Activated CD8-positive, alpha-beta memory T cell treated with anti-CD3 and anti-CD28 coated beads, Interleukin-2, amount 10 ng/mL, durations not matched to agents 7 days and 5 days (primary cell): Measurements from ENCODE around the gene MCM9. TPM values are rescaled to one million over a fixed set of nuclear protein-coding genes. Genes with fewer than 3 reads are reported as not detected.
A peak's percentile ranks its signal among the peaks of the same experiment; 100 is the strongest.

Experiments
- ATAC-seq: fragments of 150-1000 bp; cut with Tn5 transposase; one replicate; pipeline ENCODE4 v1.10.0; 2021; ENCODE audit warnings: moderate library complexity
- CTCF ChIA-PET: fragments of 350-600 bp; sonication (Branson Sonifier 250); formaldehyde crosslinking; loops from one replicate; lab custom pipeline; 2021; ENCODE audit warnings: antibody characterized with exemption; lab: Charles Lee
- DNase-seq: peaks from one replicate; pipeline ENCODE4 v3.0.0-alpha.2; 2020
- H3K27ac Mint-ChIP-seq: one replicate; pipeline ENCODE4 v1.8.0; 2021; ENCODE audit warnings: mild to moderate bottlenecking, mixed read lengths
- H3K27me3 Mint-ChIP-seq: one replicate; pipeline ENCODE4 v1.8.0; 2021; ENCODE audit warnings: mixed read lengths
- H3K36me3 Mint-ChIP-seq: one replicate; pipeline ENCODE4 v1.8.0; 2021; ENCODE audit warnings: mild to moderate bottlenecking, mixed read lengths
- H3K4me1 Mint-ChIP-seq: one replicate; pipeline ENCODE4 v1.8.0; 2021; ENCODE audit warnings: mixed read lengths
- H3K4me3 Mint-ChIP-seq: one replicate; pipeline ENCODE4 v1.8.0; 2021; ENCODE audit warnings: mild to moderate bottlenecking, moderate library complexity, mixed read lengths
- H3K9me3 Mint-ChIP-seq: one replicate; pipeline ENCODE4 v1.8.0; 2022; ENCODE audit warnings: low read depth, mixed read lengths
- total RNA-seq, 2 experiments: library from RNA; stranded (reverse); gene quantifications; one replicate each; pipeline ENCODE4 v1.2.3, GENCODE V29; 2021

Gene MCM9
- total RNA-seq, 2 experiments from 2014 or later: 19.7 to 25.5 TPM

GRCh38 chr6:118959903-118960302 lies 24.9 kb upstream of the MCM9 start:
- CTCF ChIA-PET: interaction anchor here (1.3 to 2.0 kb wide), 3 partner anchors 8 to 151 kb away, joined by 3 to 7 read pairs (median 5); no protein-coding TSS in a partner anchor
- Mint-ChIP-seq H3K36me3 (no peaks in the 10 kb centered on the region), H3K4me1 (peaks cover 12% of the 10 kb centered on the region), H3K9me3 (no peaks in the 10 kb centered on the region), H3K27ac (no peak overlapping the region), H3K27me3 (no peaks in the 10 kb centered on the region), H3K4me3 (no peak overlapping the region)
- DNase-seq (no peak), ATAC-seq (no peak)

GRCh38 chr6:118953391-118953790 lies 18.4 kb upstream of the MCM9 start:
- H3K9me3 Mint-ChIP-seq: peaks cover 3% of the 10 kb centered on the region
- ATAC-seq (no peak), DNase-seq (no peak)
- no peak overlapping the region for H3K4me3 Mint-ChIP-seq
- H3K27ac Mint-ChIP-seq: no peak overlapping the region
- CTCF ChIA-PET: no interaction called here
- peaks cover 6% of the 10 kb centered on the region for H3K27me3 Mint-ChIP-seq
- no peaks in the 10 kb centered on the region for H3K36me3 Mint-ChIP-seq
- H3K4me1 Mint-ChIP-seq: peaks cover 4% of the 10 kb centered on the region

- DNase-seq (no peak), ATAC-seq (no peak)
- peaks cover 3% of the 10 kb centered on the region for H3K9me3 Mint-ChIP-seq
- H3K27me3 Mint-ChIP-seq: peaks cover 6% of the 10 kb centered on the region
- no peak overlapping the region for H3K27ac Mint-ChIP-seq
- H3K4me1 Mint-ChIP-seq: no peaks in the 10 kb centered on the region
- CTCF ChIA-PET: no interaction called here
- no peaks in the 10 kb centered on the region for H3K36me3 Mint-ChIP-seq
- no peak overlapping the region for H3K4me3 Mint-ChIP-seq
Measured at GRCh38 chr6:118952683-118953082, 17.7 kb upstream of the MCM9 start.

DNA sequence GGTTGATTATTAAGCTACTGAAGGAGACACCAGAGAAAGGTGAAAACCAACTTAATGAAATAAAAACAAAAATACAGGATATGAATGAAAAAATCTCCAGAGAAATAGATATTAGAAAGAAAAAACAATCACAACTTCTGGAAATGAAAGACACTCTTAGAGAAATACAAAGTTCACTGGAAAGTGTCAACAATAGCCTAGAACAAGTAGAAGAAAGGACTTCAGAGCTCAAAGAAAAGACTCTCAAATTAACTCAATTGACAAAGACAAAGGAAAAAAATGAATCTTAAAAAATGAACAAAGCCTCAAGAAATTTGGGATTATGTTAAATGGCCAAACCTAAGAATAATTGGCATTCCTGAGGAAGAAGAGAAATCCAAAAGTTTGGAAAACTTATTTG lies 10.3 kb upstream of the MCM9 start:
- no peak for ATAC-seq
- CTCF ChIA-PET: no interaction called here

DNA sequence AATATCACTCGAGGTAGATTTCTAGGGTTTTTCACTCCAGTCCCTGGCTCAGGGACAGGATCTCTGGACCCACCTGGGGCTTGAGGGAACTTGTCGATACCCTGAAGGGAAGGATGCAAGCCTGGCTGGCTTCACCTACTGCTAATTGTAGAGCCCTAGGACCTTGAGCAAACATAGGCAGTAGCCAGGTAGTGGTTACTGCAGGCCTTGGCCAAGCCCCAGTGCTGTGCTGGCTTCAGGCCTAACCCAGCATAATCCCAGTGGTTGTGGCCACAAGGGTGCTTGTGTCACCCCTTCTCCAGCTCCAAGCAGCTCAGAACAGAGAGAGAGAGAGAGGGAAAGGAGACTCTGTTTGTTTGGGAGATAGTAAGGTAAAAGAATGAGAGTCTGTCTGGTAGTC lies 5.8 kb upstream of the MCM9 start:
- Mint-ChIP-seq H3K4me1 (peaks cover 6% of the 10 kb centered on the region), H3K9me3 (peaks cover 27% of the 10 kb centered on the region), H3K27me3 (peaks cover 18% of the 10 kb centered on the region), H3K36me3 (peaks cover 42% of the 10 kb centered on the region), H3K4me3 (no peak overlapping the region), H3K27ac (no peak overlapping the region)
- CTCF ChIA-PET: no interaction called here
- ATAC-seq (peak; percentile 16), DNase-seq (no peak)

More for the DNA sequence above, 10.3 kb upstream of the MCM9 start:
- no peaks in the 10 kb centered on the region for H3K4me1 Mint-ChIP-seq
- no peak overlapping the region for H3K4me3 Mint-ChIP-seq
- peaks cover 32% of the 10 kb centered on the region for H3K9me3 Mint-ChIP-seq
- H3K27me3 Mint-ChIP-seq: peaks cover 30% of the 10 kb centered on the region
- H3K36me3 Mint-ChIP-seq: peaks cover 18% of the 10 kb centered on the region
- DNase-seq: no peak
- no peak overlapping the region for H3K27ac Mint-ChIP-seq

DNA sequence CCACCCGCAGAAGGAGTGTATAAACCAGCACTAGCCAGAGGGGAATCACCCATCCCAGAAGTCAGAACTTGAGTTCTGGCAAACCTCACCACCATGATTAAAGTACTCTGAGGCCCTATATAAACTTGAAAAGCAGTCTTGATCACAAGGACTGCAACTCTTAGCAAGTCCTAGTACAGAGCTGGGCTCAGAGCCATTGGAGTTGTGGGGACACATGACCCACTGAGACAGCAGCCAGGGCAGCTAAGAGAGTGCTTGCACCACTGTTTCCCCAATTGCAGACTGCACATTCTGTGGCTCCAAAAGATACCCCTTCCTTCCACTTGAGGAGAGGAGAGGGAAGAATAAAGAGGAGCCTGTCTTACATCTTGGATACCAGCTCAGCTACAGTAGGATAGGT lies 4.7 kb upstream of the MCM9 start:
- DNase-seq (no peak), ATAC-seq (no peak)
- CTCF ChIA-PET: interaction anchor here (1.0 kb wide), 1 partner anchor 57 kb away, joined by 3 read pairs; no protein-coding TSS in a partner anchor
- H3K4me1 Mint-ChIP-seq: peaks cover 12% of the 10 kb centered on the region
- H3K9me3 Mint-ChIP-seq: peaks cover 18% of the 10 kb centered on the region
- H3K27me3 Mint-ChIP-seq: peaks cover 10% of the 10 kb centered on the region
- no peak overlapping the region for H3K4me3 Mint-ChIP-seq
- H3K36me3 Mint-ChIP-seq: peaks cover 33% of the 10 kb centered on the region
- H3K27ac Mint-ChIP-seq: no peak overlapping the region

- Mint-ChIP-seq H3K36me3 (peaks cover 41% of the 10 kb centered on the region), H3K4me3 (no peak overlapping the region), H3K27ac (no peak overlapping the region), H3K4me1 (peaks cover 33% of the 10 kb centered on the region), H3K9me3 (peaks cover 4% of the 10 kb centered on the region), H3K27me3 (no peaks in the 10 kb centered on the region)
- ATAC-seq (no peak), DNase-seq (no peak)
- CTCF ChIA-PET: no interaction called here
Measured at GRCh38 chr6:118935978-118936703, 1.2 kb upstream of the MCM9 start.

- CTCF ChIA-PET: interaction anchor here (0.9 to 2.1 kb wide), 4 partner anchors 38 to 175 kb away, joined by 3 to 8 read pairs (median 5); partner anchors contain the start of gene FAM184A
- peak overlapping the region; percentile 79 for H3K4me3 Mint-ChIP-seq
Measured at GRCh38 chr6:118935331-118935668, 341 bp upstream of the MCM9 start.

GRCh38 chr6:118933855-118934460 lies 1.0 kb downstream of the MCM9 start:
- Mint-ChIP-seq H3K4me1 (peaks cover 39% of the 10 kb centered on the region), H3K9me3 (peaks cover 4% of the 10 kb centered on the region), H3K27ac (peak overlapping the region; percentile 80), H3K36me3 (peaks cover 42% of the 10 kb centered on the region), H3K27me3 (no peaks in the 10 kb centered on the region), H3K4me3 (peak overlapping the region; percentile 79)
- no peak for DNase-seq
- CTCF ChIA-PET: interaction anchor here (0.9 to 2.1 kb wide), 3 partner anchors 37 to 177 kb away, joined by 3 to 8 read pairs (median 7); partner anchors contain the start of gene FAM184A
- no peak for ATAC-seq

More at GRCh38 chr6:118935331-118935668, 341 bp upstream of the MCM9 start:
- Mint-ChIP-seq H3K27ac (peak overlapping the region; percentile 93), H3K4me1 (peaks cover 39% of the 10 kb centered on the region), H3K9me3 (peaks cover 4% of the 10 kb centered on the region), H3K27me3 (no peaks in the 10 kb centered on the region), H3K36me3 (peaks cover 45% of the 10 kb centered on the region)
- no peak for ATAC-seq
- no peak for DNase-seq

DNA sequence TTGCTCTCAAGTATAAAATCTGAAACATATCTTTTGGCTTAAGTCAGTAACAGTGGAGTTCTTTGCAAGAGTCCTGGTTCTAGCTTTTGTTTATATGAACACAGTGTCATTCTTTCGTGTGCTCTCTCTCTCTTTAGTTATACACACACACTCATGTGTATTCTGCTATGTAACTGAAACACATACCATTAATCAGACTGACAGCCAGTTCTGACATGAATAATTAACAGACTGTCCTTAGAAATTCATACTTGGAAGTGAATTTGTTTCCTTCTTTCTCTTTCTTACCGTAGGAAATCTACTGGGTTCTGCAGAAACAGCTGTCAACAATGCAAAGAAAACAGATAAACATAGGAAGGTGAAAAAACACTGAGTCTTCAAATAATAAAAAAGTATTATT lies 2.5 kb downstream of the MCM9 start:
- CTCF ChIA-PET: no interaction called here
- Mint-ChIP-seq H3K4me1 (peaks cover 41% of the 10 kb centered on the region), H3K27ac (no peak overlapping the region), H3K9me3 (peaks cover 2% of the 10 kb centered on the region), H3K27me3 (no peaks in the 10 kb centered on the region), H3K36me3 (peaks cover 39% of the 10 kb centered on the region), H3K4me3 (no peak overlapping the region)
- DNase-seq (no peak), ATAC-seq (no peak)

DNA sequence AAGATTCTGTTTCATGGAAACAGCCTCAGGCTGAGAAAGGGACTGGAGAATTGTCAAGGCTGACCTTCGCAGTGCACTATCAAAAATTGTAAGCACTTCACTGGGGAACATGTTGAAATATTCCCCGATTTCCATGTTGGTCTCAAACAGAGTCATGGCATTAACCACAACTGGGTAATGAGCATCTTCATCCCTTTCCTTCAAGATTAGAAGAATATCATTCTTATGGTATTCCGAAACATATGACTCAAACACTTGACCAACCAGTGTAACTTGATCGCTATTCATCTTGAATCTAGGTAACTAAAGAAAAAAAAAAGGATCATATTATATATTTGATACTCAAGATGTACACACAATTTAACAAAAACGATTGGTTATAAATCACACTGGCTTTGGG lies 3.5 kb downstream of the MCM9 start:
- Mint-ChIP-seq H3K4me3 (no peak overlapping the region), H3K4me1 (peaks cover 39% of the 10 kb centered on the region), H3K36me3 (peaks cover 37% of the 10 kb centered on the region), H3K27me3 (no peaks in the 10 kb centered on the region), H3K9me3 (no peaks in the 10 kb centered on the region), H3K27ac (no peak overlapping the region)
- CTCF ChIA-PET: no interaction called here
- no peak for DNase-seq
- no peak for ATAC-seq

DNA sequence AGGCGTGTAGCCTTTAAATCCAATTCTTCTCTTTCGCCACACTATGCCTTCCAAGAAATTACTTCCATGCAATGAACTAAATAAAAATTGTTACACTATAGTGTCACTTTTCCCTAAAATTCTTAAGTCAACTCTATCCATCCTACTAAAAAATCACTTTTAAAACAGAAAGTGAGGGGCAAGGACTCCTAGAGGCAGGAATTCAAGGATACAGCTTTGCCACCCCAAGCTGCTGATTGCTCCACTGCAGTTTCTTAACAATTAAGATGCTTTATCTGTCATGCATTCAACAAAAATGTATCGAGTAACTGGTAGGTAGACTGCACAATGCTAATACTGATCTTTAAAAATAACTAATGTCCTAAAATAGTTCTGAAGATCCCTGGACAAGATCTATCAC lies 4.3 kb downstream of the MCM9 start:
- no peak overlapping the region for H3K4me3 Mint-ChIP-seq
- peaks cover 36% of the 10 kb centered on the region for H3K4me1 Mint-ChIP-seq
- no peaks in the 10 kb centered on the region for H3K9me3 Mint-ChIP-seq
- H3K36me3 Mint-ChIP-seq: peaks cover 39% of the 10 kb centered on the region
- CTCF ChIA-PET: no interaction called here
- DNase-seq (no peak), ATAC-seq (no peak)
- no peak overlapping the region for H3K27ac Mint-ChIP-seq
- H3K27me3 Mint-ChIP-seq: no peaks in the 10 kb centered on the region

GRCh38 chr6:118923035-118923434 lies 11.9 kb downstream of the MCM9 start:
- H3K4me1 Mint-ChIP-seq: peaks cover 7% of the 10 kb centered on the region
- ATAC-seq (no peak), DNase-seq (no peak)
- no peak overlapping the region for H3K4me3 Mint-ChIP-seq
- no peak overlapping the region for H3K27ac Mint-ChIP-seq
- CTCF ChIA-PET: interaction anchor here (0.7 to 1.4 kb wide), 3 partner anchors 14 to 241 kb away, joined by 3 read pairs; partner anchors contain the start of gene ASF1A
- no peaks in the 10 kb centered on the region for H3K9me3 Mint-ChIP-seq
- H3K27me3 Mint-ChIP-seq: no peaks in the 10 kb centered on the region
- H3K36me3 Mint-ChIP-seq: peaks cover 53% of the 10 kb centered on the region

- peaks cover 3% of the 10 kb centered on the region for H3K4me1 Mint-ChIP-seq
- ATAC-seq (no peak), DNase-seq (no peak)
- CTCF ChIA-PET: no interaction called here
- no peak overlapping the region for H3K27ac Mint-ChIP-seq
- no peaks in the 10 kb centered on the region for H3K9me3 Mint-ChIP-seq
- no peaks in the 10 kb centered on the region for H3K27me3 Mint-ChIP-seq
- peaks cover 45% of the 10 kb centered on the region for H3K36me3 Mint-ChIP-seq
- H3K4me3 Mint-ChIP-seq: no peak overlapping the region
Measured at GRCh38 chr6:118921084-118921483, 13.9 kb downstream of the MCM9 start.
